WERI-Rb-1 (cell line): ENCODE measurements around the gene OR10AD1.
"Not testable (repeated sequence)": the region's sequence is repeated elsewhere in the genome, so short reads cannot be mapped to it uniquely, and the experiment has no call there.

Experiments used
- DNase-seq: peaks from one replicate; pipeline ENCODE4 v3.0.0-alpha.2; 2020
- H3K27ac ChIP-seq: fragments of 250-450 bp; sonication (Bioruptor Pico); 2 replicates; pipeline ENCODE4 v1.5.1; 2020; ENCODE audit warnings: mild to moderate bottlenecking, moderate library complexity
- H3K27me3 ChIP-seq: fragments of 250-450 bp; sonication (Bioruptor Pico); 2 replicates; pipeline ENCODE4 v1.5.1; 2021; ENCODE audit warnings: mild to moderate bottlenecking, low read depth, moderate library complexity; ENCODE audit not compliant: insufficient read depth, severe bottlenecking
- H3K36me3 ChIP-seq: fragments of 250-450 bp; sonication (Bioruptor Pico); 2 replicates; pipeline ENCODE4 v1.5.1; 2020; ENCODE audit warnings: mild to moderate bottlenecking, moderate library complexity
- H3K4me3 ChIP-seq: 2 replicates; pipeline ENCODE4 v1.5.1; 2011; ENCODE audit warnings: low read depth, mild to moderate bottlenecking, control low read depth, low read length
- H3K9me3 ChIP-seq: fragments of 250-450 bp; sonication (Bioruptor Pico); 2 replicates; pipeline ENCODE4 v1.5.1; 2021; ENCODE audit warnings: mild to moderate bottlenecking, moderate library complexity; ENCODE audit not compliant: severe bottlenecking
- CTCF ChIP-seq: IDR thresholded peaks from 2 replicates; pipeline ENCODE4 v1.5.1; 2011; ENCODE audit warnings: low read depth, mild to moderate bottlenecking, control low read depth, inconsistent platforms, low read length

The OR10AD1 gene

GRCh38 chr12:48157018-48157888 lies 45.8 kb downstream of the OR10AD1 start, which contains the start of gene ASB8:
ASB8 (minus strand) TSS chr12:48157515; CDS start chr12:48153496, 4,019 bp downstream.
- H3K27ac ChIP-seq = peak within 1 kb of the TSS; percentile 95
- H3K36me3 ChIP-seq = peaks cover 17% of the 10 kb centered on the region
- peak within 1 kb of the TSS; percentile 100 for H3K4me3 ChIP-seq
- H3K9me3 ChIP-seq = no peaks in the 10 kb centered on the region
- DNase-seq = peak; percentile 99
- H3K27me3 ChIP-seq = no peaks in the 10 kb centered on the region
- TF ChIP-seq CTCF = peak; percentile 42; the same call in 1 of the 2 replicates

GRCh38 chr12:48156652-48157017 lies 46.5 kb downstream of the OR10AD1 start:
- peaks cover 18% of the 10 kb centered on the region for H3K36me3 ChIP-seq
- no peak for DNase-seq
- H3K27ac ChIP-seq = peak overlapping the region; percentile 95
- H3K27me3 ChIP-seq = no peaks in the 10 kb centered on the region
- TF ChIP-seq CTCF = no peak
- no peaks in the 10 kb centered on the region for H3K9me3 ChIP-seq
- H3K4me3 ChIP-seq = peak overlapping the region; percentile 100

GRCh38 chr12:48155786-48156185 lies 47.3 kb downstream of the OR10AD1 start:
- not testable (repeated sequence) for H3K4me3 ChIP-seq, DNase-seq, H3K27me3 ChIP-seq, H3K9me3 ChIP-seq
- H3K36me3 ChIP-seq = peaks cover 26% of the 10 kb centered on the region
- peak overlapping the region; percentile 95; the same call in 1 of the 2 replicates for H3K27ac ChIP-seq
